ENCODE data around the gene QARS1. TPM values are rescaled to one million over a fixed set of nuclear protein-coding genes. Genes with fewer than 3 reads are reported as not detected.

Gene QARS1
- total RNA-seq, 4 donors from 2014 or later, result 229 to 459 (median 321) TPM

- intact Hi-C loops (cut with DNase I; ENCODE audit: low total_unique reads), result no loop called here
- H3K4me3 ChIP-seq (ENCODE audit: low read depth, poor library complexity, severe bottlenecking), result no peak overlapping the region
- 89 to 90% methylated on average over 4 of the region's 4 CpGs for WGBS, 2 donors
- no peak for DNase-seq (ENCODE audit: low spot score in 2 of 2)
- TF ChIP-seq CTCF (IDR thresholded peaks at IDR 0.05) (no peak), POLR2A (IDR thresholded peaks at IDR 0.05) (no peak)
Measured at GRCh38 chr3:49135499-49135898, 30.9 kb upstream of the QARS1 start.

GRCh38 chr3:49134471-49135265, 30.1 kb upstream of the QARS1 start:
- WGBS, 2 donors, result 51 to 58% methylated on average over 3 of the region's 3 CpGs
- no peak overlapping the region for H3K4me3 ChIP-seq (ENCODE audit: low read depth, poor library complexity, severe bottlenecking)

GRCh38 chr3:49133226-49133951, 28.8 kb upstream of the QARS1 start:
- intact Hi-C loops (cut with DNase I; ENCODE audit: low total_unique reads), result no loop called here
- 2 to 5% methylated on average over 28 to 30 of the region's 30 CpGs for WGBS, 2 donors

More at GRCh38 chr3:49134471-49135265, 30.1 kb upstream of the QARS1 start:
- TF ChIP-seq POLR2A (IDR thresholded peaks at IDR 0.05) (no peak), CTCF (IDR thresholded peaks at IDR 0.05) (no peak)
- DNase-seq (ENCODE audit: low spot score in 2 of 2), result no peak
- intact Hi-C loops (cut with DNase I; ENCODE audit: low total_unique reads), result no loop called here

GRCh38 chr3:49132437-49133225, 28.1 kb upstream of the QARS1 start, which contains the start of gene LAMB2:
Gene LAMB2, minus strand, starts transcription at chr3:49133050. Its CDS starts 183 bp downstream, at chr3:49132867.
- TF ChIP-seq POLR2A (IDR thresholded peaks at IDR 0.05) (no peak), CTCF (IDR thresholded peaks at IDR 0.05) (no peak)
- peak; percentile 54 to 95 for DNase-seq (ENCODE audit: low spot score in 2 of 2)
- H3K4me3 ChIP-seq (ENCODE audit: low read depth, poor library complexity, severe bottlenecking), result peak within 1 kb of the TSS; percentile 38
- intact Hi-C loops (cut with DNase I; ENCODE audit: low total_unique reads), result no loop called here
- 6 to 20% methylated on average over 24 to 25 of the region's 28 CpGs for WGBS, 2 donors

More at GRCh38 chr3:49133226-49133951, 28.8 kb upstream of the QARS1 start:
- TF ChIP-seq CTCF (IDR thresholded peaks at IDR 0.05) (no peak), POLR2A (IDR thresholded peaks at IDR 0.05) (no peak)
- peak overlapping the region; percentile 38 for H3K4me3 ChIP-seq (ENCODE audit: low read depth, poor library complexity, severe bottlenecking)
- DNase-seq (ENCODE audit: low spot score in 2 of 2), result peak; percentile 83 to 97

- H3K4me3 ChIP-seq (ENCODE audit: low read depth, poor library complexity, severe bottlenecking), result peak overlapping the region; percentile 38
- 22 to 28% methylated on average over 9 of the region's 9 CpGs for WGBS, 2 donors
- TF ChIP-seq CTCF (IDR thresholded peaks at IDR 0.05) (no peak), POLR2A (IDR thresholded peaks at IDR 0.05) (no peak)
- DNase-seq (ENCODE audit: low spot score in 2 of 2), result no peak
- intact Hi-C loops (cut with DNase I; ENCODE audit: low total_unique reads), result no loop called here
Measured at GRCh38 chr3:49132073-49132436, 27.5 kb upstream of the QARS1 start.

All from lower leg skin (tissue), 4 donors.